Testis (tissue), 3 donors: ENCODE data around the gene TVP23C. TPM values are rescaled to one million over a fixed set of nuclear protein-coding genes. Genes with fewer than 3 reads are reported as not detected.
"Not testable (repeated sequence)": the region's sequence is repeated elsewhere in the genome, so short reads cannot be mapped to it uniquely, and the experiment has no call there.

ENCODE experiments used
- DNase-seq: peaks from one replicate; pipeline ENCODE4 v3.0.0-alpha.2; 2019
- H3K27ac ChIP-seq, 2 donors: fragments of 200-600 bp; sonication (generic); one replicate each; pipeline ENCODE4 v1.5.1; 2019
- H3K27me3 ChIP-seq: fragments of 200-600 bp; sonication (generic); one replicate; pipeline ENCODE4 v1.5.1; 2019
- H3K36me3 ChIP-seq: fragments of 200-600 bp; sonication (generic); one replicate; pipeline ENCODE4 v1.5.1; 2017; ENCODE audit warnings: low read depth; ENCODE audit errors: missing control alignments
- H3K4me1 ChIP-seq: fragments of 200-600 bp; sonication (generic); one replicate; pipeline ENCODE4 v1.5.1; 2019
- H3K4me3 ChIP-seq, 2 donors: fragments of 200-600 bp; sonication (generic); one replicate each; pipeline ENCODE4 v1.5.1; 2017 to 2019
- H3K9me3 ChIP-seq: fragments of 200-600 bp; sonication (generic); one replicate; pipeline ENCODE4 v1.5.1; 2017
- WGBS, 2 donors: methylation state at CpG; one replicate each; pipeline ENCODE4 v1.1.5; 2018; 5-methylcytosine and 5-hydroxymethylcytosine counted together
- intact Hi-C: fragments of 100-400 bp; cut with DNase I; formaldehyde crosslinking; loops from one replicate; pipeline ENCODE4 v1.15.1; 2023; ENCODE audit warnings: low total_unique reads
- polyA plus RNA-seq: library from polyadenylated mRNA; stranded (reverse); fragments of 350-450 nt; fragmentation: Illumina TruSeq; extraction: RNeasy Lipid Tissue Mini Kit (QIAGEN cat#74804); gene quantifications from one replicate; pipeline ENCODE4 v1.2.3, GENCODE V29; 2014; ENCODE audit warnings: low read depth, low replicate concordance; ENCODE audit not compliant: insufficient read depth
- total RNA-seq, 2 donors: library from RNA; depleted of rRNA; stranded (reverse); fragments of >200 nt; gene quantifications; one replicate each; pipeline ENCODE4 v1.2.3, GENCODE V29; 2016

The TVP23C gene
- total and polyA plus RNA-seq, 3 donors from 2014 or later = 6.3 to 48.6 (median 41.1) TPM

DNA sequence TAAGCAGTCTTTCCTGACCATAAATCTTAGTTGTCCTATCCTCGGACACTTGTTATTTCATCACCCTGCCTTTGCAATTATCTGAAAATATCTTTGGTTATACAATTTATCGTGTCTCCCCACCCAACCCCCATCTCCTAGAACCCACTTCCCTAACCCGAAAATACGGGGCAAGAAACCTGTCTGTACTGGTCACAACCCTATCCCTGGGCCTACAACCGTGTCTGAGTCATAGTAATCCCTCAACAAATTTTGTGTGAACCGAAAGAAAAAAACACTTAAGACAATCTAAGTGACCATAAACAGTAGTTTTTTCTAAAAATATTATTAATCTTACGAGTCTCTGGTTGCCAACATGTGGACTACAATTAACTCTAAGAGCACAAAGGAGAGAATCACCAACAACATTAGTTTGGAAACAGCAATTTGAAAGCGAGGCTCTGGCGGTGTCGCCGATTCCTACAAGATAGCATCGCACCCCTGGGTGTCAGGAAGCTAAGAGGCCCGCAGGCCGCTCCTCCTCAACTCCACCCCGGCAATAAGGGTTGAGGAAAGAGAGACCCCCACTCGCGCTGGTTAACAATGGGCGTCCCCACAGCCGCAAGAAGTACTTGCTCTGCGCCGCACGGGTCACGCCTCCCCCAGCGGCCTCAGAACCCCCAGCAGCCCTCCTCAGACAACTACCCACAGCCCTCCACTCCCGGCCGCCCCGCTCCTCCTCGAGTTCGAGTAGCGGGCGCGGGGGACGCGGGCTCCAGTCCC, 489 bp downstream of the TVP23C start:
- peak; percentile 36 for DNase-seq
- peak overlapping the region; percentile 77 to 80 for H3K27ac ChIP-seq
- intact Hi-C loops, H3K9me3 ChIP-seq, H3K4me1 ChIP-seq, H3K36me3 ChIP-seq, H3K27me3 ChIP-seq: not testable (repeated sequence)
- peak overlapping the region; percentile 87 to 89 for H3K4me3 ChIP-seq
- WGBS, 2 donors = 2 to 24% methylated on average over 10 of the region's 34 CpGs

DNA sequence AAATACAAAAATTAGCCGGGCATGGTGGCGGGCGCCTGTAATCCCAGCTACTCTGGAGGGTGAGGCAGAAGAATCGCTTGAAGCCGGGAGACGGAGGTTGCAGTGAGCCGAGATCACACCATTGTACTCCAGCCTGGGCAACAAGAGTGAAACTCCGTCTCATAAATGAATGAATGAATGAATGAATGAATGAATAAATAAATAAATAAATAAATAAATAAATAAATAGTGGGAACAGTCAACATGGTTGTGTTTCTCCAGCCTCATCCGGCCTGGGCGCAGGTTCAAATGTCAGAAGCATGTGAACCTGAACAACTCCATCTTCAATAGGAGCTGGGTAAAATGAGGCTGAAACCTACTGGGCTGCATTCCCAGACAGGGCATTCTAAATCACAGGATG, 1.8 kb downstream of the TVP23C start:
- H3K9me3 ChIP-seq, H3K36me3 ChIP-seq, H3K4me1 ChIP-seq, DNase-seq, intact Hi-C loops, H3K27me3 ChIP-seq, H3K4me3 ChIP-seq, H3K27ac ChIP-seq: not testable (repeated sequence)
- 86 to 91% methylated on average over 10 of the region's 10 CpGs for WGBS, 2 donors

DNA sequence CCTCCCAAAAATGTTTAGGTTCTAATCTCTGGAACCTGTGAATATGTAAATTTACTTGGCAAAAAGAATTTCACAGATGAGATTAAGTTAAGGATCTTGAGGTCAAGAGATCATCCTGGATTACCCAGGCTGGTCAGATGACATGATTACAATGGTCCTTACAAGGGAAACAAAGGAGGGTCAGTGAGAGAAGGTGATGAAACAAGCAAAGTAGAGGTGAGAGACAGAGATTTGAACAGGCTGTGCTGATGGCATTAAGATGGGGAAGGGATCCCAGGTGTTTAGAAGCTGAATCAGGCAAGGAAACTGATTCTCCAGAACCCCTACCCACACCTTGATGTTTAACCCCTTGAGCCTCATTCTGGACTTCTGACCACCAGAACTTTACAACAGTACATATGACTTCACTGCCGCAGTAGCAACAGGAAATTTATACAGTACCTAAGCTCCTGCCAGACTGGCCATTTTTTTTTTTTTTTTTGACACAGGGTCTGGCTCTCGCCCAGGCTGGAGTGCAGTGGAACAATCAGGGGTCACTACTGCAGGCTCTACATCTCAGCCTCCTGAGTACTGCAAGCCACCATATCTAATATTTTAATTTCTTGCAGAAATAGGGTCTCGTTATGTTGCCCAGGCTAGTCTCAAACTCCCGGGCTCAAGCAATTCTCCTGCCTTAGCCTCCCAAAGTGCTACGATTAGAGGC, 4.7 kb downstream of the TVP23C start:
- H3K27ac ChIP-seq, intact Hi-C loops, DNase-seq, H3K4me1 ChIP-seq, H3K27me3 ChIP-seq, H3K9me3 ChIP-seq, H3K4me3 ChIP-seq, H3K36me3 ChIP-seq: not testable (repeated sequence)
- WGBS, 2 donors = 85 to 96% methylated on average over 5 of the region's 5 CpGs

DNA sequence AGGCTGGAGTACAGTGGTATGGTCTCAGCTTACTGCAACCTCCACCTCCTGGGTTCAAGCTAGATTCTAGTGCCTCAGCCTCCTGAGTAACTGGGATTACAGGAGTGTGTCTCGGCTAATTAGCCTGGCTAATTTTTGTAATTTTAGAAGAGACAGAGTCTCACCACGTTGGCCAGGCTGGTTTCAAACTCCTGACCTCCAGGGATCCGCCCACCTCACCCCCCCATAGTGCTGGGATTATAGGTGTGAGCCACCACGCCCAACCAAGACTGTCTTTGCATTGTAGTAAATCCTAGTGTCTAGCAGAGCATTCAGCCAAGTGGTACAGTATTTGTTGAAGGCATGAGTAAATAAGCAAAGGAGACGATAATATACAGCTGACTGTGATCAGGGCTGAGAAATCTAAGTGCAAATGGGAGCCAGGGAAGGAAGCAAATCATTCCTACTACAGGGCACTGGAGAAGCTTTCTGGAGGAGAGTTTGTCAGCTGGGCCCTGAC, 5.9 kb downstream of the TVP23C start:
- H3K36me3 ChIP-seq, intact Hi-C loops, H3K27ac ChIP-seq, H3K4me3 ChIP-seq, H3K27me3 ChIP-seq, H3K9me3 ChIP-seq, H3K4me1 ChIP-seq, DNase-seq: not testable (repeated sequence)
- 74 to 92% methylated on average over 2 to 4 of the region's 5 CpGs for WGBS, 2 donors

DNA sequence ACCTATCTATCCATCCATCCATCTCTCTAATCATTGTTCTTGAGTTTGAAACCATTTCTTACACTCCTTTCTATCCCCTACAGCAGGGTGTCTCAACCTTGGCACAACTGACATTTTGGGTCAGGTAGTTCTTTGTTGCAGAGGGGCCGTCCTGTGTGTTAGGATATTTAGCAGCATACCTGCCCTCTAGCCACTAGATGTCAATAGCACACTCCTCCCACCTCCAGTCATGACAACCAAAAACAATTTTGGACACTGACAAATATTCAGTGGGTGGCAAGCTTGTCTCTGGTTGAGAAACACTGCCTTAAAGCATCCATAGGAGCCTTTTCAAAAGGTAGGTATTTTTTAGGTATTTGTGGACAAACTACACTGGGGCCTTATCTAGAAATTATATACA, 10.4 kb downstream of the TVP23C start:
- WGBS, 2 donors = 80 to 88% methylated on average over 1 of the region's 1 CpG
- H3K27ac ChIP-seq, DNase-seq, H3K27me3 ChIP-seq, H3K36me3 ChIP-seq, H3K9me3 ChIP-seq, H3K4me1 ChIP-seq, H3K4me3 ChIP-seq, intact Hi-C loops: not testable (repeated sequence)

DNA sequence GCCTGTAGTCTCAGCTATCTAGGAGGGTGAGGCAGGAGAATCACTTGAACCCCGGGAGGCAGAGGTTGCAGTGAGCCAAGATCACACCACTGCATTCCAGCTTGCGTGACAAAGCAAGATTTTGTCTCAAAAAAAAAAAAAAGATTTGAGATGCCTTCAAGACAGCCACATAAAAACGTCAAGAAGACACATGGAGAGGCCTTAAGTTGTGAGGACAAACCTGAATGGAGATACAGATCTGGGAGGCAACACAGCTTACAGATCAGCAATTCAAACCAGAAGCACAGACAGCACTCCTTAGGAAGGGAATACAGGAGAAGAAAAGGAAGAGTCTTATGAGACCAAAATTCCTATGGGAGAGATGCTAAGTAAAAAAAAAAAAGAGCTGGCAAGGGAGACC, 13.7 kb downstream of the TVP23C start:
- H3K27ac ChIP-seq, H3K36me3 ChIP-seq, H3K4me1 ChIP-seq, H3K27me3 ChIP-seq, H3K9me3 ChIP-seq, H3K4me3 ChIP-seq, intact Hi-C loops, DNase-seq: not testable (repeated sequence)
- WGBS, 2 donors = 63 to 70% methylated on average over 3 of the region's 3 CpGs

DNA sequence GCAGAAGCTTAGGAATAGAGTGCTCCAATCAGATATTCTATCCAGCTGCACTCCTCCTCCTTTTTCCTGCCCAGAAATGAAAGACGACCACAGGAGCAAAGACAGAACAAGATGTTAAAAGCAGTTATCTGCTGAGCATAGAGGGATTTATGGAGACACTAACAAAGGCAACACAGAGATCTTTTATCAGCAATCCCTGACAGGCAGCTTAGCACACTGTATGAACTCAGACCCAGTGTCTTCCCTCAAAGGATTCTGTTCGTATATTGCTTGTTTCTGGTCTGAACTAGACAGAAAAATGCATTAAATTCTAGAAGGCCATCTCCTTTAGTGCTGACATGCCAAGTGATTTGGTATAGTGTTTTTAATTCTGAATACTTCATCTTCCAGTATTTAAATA, 16.7 kb downstream of the TVP23C start:
- 58 to 69% methylated on average over 1 of the region's 2 CpGs for WGBS, 2 donors
- H3K36me3 ChIP-seq, H3K4me1 ChIP-seq, DNase-seq, intact Hi-C loops, H3K27me3 ChIP-seq, H3K4me3 ChIP-seq, H3K9me3 ChIP-seq, H3K27ac ChIP-seq: not testable (repeated sequence)

DNA sequence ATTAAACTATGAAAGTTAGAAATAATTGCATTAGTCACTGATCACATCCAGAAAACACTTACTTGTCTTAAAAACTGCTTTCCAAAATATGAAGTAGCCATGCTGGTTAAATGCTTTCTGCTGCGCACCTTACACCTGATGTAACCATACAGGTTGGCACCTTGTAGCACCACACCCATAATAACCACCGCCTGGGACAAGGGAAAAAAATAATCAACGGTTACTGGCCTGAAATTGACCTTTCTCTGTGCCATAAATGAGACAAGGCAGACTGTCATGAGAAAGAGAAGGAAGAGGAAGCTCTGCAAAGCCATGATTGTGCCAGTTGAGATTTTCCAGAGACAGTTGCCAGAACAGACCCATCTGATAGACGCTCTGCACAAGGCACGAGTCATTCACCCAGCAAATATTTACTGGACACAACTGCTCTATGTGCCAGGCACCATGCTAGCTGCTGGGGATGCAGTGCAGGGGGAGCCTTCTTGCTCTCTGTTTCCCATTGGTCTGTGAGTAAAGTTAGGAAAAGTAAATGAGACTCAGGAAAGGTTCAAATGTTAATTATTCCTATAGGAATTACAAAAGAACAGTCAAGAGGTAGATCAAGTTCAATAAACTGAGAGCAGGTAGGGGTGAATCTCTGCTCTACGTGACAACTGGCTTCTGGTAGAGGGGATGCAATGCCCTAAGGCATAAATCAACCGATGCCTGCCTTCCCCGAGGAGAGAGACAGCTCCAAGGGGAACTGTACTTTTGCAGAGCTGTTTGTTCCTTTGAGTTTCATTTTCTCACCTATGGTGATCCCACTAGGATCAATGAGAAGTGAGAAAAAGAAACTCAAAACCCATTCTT, 22.7 kb downstream of the TVP23C start:
- H3K4me3 ChIP-seq, intact Hi-C loops, H3K36me3 ChIP-seq, H3K9me3 ChIP-seq, H3K27me3 ChIP-seq, H3K4me1 ChIP-seq, DNase-seq, H3K27ac ChIP-seq: not testable (repeated sequence)
- 74 to 79% methylated on average over 7 to 8 of the region's 8 CpGs for WGBS, 2 donors

DNA sequence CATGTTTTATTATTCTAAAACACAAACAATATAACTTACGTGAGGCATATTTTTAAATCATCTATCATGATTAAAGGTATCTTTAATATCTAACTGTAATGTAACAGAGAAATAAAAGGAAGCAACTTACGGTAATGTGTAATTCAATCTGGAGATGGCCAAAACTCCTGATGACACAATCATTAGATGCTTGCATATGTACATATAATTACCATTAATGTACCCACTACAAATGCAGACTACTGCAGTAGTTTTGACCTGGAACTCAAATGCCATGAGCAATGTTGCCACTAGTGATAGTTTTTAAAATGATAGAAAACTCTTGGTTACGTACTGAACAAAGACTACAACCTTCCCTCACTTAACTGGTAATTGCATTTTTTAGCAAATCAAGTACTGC, 30.2 kb downstream of the TVP23C start:
- intact Hi-C loops, DNase-seq, H3K27ac ChIP-seq, H3K4me1 ChIP-seq, H3K9me3 ChIP-seq, H3K4me3 ChIP-seq, H3K36me3 ChIP-seq, H3K27me3 ChIP-seq: not testable (repeated sequence)
- WGBS, 2 donors = 95 to 99% methylated on average over 3 of the region's 3 CpGs
